Endothelial cell (in vitro differentiated cells): ENCODE data around the gene APOM. TPM values are rescaled to one million over a fixed set of nuclear protein-coding genes. Genes with fewer than 3 reads are reported as not detected.

Experiments used
- DNase-seq: peaks from one replicate; pipeline ENCODE4 v3.0.0; 2021; ENCODE audit warnings: low spot score
- H3K27ac Mint-ChIP-seq: one replicate; pipeline ENCODE4 v1.8.0; 2021; ENCODE audit warnings: mixed read lengths, inconsistent platforms; ENCODE audit not compliant: unreplicated experiment
- H3K27me3 Mint-ChIP-seq: one replicate; pipeline ENCODE4 v1.8.0; 2021; ENCODE audit warnings: mild to moderate bottlenecking, moderate library complexity, mixed read lengths, inconsistent platforms; ENCODE audit not compliant: unreplicated experiment
- H3K36me3 Mint-ChIP-seq: one replicate; pipeline ENCODE4 v1.8.0; 2021; ENCODE audit warnings: mild to moderate bottlenecking, low read depth, mixed read lengths, inconsistent platforms; ENCODE audit not compliant: unreplicated experiment
- H3K4me1 Mint-ChIP-seq: one replicate; pipeline ENCODE4 v1.8.0; 2021; ENCODE audit warnings: mild to moderate bottlenecking, mixed read lengths, inconsistent platforms; ENCODE audit not compliant: unreplicated experiment
- H3K4me3 Mint-ChIP-seq: one replicate; pipeline ENCODE4 v1.8.0; 2021; ENCODE audit warnings: mild to moderate bottlenecking, mixed read lengths, inconsistent platforms; ENCODE audit not compliant: unreplicated experiment
- H3K9me3 Mint-ChIP-seq: one replicate; pipeline ENCODE4 v1.8.0; 2021; ENCODE audit warnings: mixed read lengths, inconsistent platforms; ENCODE audit not compliant: unreplicated experiment
- total RNA-seq: library from RNA; stranded (reverse); fragmentation: NEBNext Ultra II Directional; extraction: Animal tissue kit (Norgen Biotek cat#: 25700); gene quantifications from one replicate; pipeline ENCODE4 v1.2.1, GENCODE V29; 2021; ENCODE audit not compliant: unreplicated experiment
- TF ChIP-seq, protein P1 (sequence below): fragments of 200-600 bp; sonication (generic); IDR thresholded peaks from one replicate; pipeline ENCODE4 v1.5.0; 2021; ENCODE audit warnings: antibody characterized with exemption; ENCODE audit not compliant: unreplicated experiment

Gene APOM
- total RNA-seq, 1 donor from 2014 or later = 0.92 TPM

DNA sequence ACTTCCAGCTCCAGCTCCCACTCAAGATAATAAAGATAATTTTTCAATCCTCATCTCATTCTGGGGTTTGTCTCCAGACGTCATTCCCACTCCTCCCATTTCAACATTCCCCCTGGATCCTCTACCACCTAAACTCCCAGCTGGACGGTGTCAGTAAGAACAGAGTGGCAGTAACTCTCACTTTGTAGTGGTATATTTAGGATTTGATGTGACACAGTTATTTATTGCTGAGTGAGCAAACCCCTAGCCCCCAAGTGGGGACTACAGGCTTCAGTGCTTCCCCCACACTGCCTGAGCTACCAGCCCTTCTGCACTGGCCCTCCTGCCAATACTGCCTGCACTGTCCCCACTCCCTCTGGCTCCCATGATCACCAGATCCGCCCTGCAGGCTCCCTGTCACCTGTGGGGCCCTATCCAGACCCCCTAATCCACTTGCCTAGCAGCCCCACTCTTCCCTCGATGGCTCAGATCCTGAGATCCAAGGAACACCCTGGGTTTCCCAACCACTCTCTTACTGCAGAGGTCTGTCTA lies 2.5 kb downstream of the APOM start:
- peak overlapping the region; percentile 48 for H3K27ac Mint-ChIP-seq

DNA sequence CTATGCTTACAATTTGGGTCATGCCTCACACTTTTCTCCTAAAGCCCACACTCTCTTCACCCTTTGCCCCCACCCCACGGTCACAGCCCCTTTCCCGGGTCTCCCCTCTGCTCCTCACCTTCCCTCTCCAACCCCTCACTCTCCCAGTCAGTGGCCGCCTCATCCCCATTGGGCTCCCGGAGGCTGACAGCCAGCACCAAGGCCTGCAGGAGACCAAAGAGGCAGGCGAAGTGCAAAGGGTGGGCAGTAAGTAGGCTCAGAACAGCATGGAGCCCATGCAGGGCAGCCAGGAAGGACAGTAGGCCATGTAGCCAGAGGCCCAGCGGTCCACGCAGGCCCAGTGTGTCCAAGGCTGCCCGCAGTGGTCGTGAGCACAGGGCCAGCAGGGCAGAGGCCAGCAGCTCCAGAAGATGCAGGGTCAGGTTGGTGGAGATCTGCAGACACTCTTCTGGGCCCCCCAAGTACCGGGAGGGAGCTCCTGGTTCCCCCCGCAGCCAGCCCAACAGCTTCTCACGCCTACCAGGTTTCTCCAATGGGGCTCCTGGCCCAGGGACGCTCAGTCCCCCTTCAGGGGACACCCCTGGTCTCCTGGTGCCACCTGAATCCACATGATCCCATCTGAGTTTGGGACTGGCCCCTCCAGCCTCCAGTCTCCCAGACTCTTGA lies 3.4 kb downstream of the APOM start:
- Mint-ChIP-seq H3K9me3 (no peaks in the 10 kb centered on the region), H3K4me1 (peaks cover 25% of the 10 kb centered on the region), H3K27ac (no peak overlapping the region), H3K36me3 (peaks cover 4% of the 10 kb centered on the region), H3K27me3 (peaks cover 10% of the 10 kb centered on the region), H3K4me3 (peak overlapping the region; percentile 77)
- no peak for DNase-seq
- TF ChIP-seq, protein P1, sequence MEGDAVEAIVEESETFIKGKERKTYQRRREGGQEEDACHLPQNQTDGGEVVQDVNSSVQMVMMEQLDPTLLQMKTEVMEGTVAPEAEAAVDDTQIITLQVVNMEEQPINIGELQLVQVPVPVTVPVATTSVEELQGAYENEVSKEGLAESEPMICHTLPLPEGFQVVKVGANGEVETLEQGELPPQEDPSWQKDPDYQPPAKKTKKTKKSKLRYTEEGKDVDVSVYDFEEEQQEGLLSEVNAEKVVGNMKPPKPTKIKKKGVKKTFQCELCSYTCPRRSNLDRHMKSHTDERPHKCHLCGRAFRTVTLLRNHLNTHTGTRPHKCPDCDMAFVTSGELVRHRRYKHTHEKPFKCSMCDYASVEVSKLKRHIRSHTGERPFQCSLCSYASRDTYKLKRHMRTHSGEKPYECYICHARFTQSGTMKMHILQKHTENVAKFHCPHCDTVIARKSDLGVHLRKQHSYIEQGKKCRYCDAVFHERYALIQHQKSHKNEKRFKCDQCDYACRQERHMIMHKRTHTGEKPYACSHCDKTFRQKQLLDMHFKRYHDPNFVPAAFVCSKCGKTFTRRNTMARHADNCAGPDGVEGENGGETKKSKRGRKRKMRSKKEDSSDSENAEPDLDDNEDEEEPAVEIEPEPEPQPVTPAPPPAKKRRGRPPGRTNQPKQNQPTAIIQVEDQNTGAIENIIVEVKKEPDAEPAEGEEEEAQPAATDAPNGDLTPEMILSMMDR = no peak

More for the DNA sequence above, 2.5 kb downstream of the APOM start:
- Mint-ChIP-seq H3K4me3 (peak overlapping the region; percentile 62), H3K4me1 (peaks cover 16% of the 10 kb centered on the region), H3K27me3 (peaks cover 7% of the 10 kb centered on the region), H3K9me3 (no peaks in the 10 kb centered on the region), H3K36me3 (peaks cover 4% of the 10 kb centered on the region)
- TF ChIP-seq, protein P1 = no peak
- DNase-seq = no peak

DNA sequence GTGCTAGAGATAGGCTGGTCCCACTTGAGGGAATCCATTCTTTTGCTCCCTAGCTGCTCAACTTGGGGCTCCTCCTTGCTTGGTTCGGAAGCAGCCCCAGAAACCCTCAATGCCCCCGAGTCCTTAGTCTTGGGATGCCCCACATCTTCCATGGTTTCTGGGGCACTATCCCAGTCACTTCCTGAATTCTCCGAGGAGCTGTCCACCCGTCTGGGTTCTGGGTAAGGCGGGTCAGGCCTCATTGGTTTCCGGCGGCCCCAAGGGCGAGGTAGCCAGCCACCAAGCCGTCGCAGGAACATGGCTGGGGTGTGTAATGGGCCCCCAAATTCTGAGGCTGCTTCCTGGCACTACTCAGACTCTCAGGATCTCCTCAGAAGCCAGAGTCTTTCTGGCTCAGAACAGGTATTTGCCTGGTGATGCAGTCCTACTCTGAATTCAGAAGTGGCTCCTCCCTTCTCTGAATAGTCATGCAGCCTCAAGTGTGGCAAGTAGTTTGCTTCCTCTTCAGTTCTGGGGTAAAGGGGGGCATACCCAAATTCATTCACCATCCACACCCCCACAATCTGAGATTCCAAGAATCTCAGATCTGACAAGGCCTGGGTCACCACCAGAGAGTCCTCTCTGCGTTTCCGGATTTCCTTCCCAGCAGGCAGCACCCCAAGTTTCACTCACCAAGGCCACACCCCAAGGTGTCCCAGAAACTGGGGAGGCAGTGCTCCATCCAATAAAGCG lies 4.1 kb downstream of the APOM start:
- H3K9me3 Mint-ChIP-seq = no peaks in the 10 kb centered on the region
- H3K36me3 Mint-ChIP-seq = peaks cover 4% of the 10 kb centered on the region
- peaks cover 10% of the 10 kb centered on the region for H3K27me3 Mint-ChIP-seq
- TF ChIP-seq, protein P1 = no peak
- peaks cover 32% of the 10 kb centered on the region for H3K4me1 Mint-ChIP-seq
- H3K4me3 Mint-ChIP-seq = peak overlapping the region; percentile 91
- DNase-seq = no peak
- peak overlapping the region; percentile 84 for H3K27ac Mint-ChIP-seq

DNA sequence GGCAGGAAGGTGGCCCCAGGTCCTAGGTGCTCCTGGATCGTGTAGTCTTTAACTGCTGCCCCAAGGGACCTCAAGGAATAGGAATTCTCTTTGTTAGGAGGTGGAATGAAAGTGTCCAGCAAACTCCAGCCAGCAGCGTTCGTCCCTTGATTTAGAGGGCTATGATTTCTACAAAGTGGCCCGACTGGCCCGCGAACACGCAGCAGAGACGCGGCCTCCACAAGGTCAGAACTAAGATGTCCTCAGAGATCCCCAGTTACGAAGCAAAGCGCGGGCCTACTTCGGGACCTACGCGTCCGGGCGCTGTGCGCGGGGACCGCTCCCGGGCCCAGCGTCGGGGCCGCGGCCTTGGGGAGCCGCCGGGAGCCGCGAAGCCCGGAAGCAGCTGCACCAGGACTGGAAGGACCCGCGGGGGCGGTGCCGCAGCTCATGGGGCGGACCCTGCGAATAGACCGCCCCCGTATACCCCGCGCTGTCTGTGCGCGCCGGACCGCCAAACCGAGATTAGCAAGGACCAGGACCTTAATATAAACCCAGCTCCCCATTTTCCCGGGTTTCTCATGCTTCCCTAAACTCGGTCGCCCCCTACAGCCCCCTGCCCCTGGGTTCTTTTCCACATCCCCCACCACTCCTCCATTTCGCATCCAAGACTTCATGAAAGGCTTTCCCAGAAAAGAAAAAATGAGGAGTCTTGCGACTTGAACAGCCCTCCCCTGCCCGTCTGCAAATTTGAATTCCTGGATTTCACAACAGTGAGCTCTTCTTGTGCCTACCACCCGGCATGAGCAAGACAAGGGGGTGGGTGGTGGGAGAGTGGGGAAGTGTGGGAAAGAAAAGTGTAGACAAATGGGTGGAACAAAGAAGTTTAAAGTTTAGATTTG lies 4.9 kb downstream of the APOM start, which contains the start of gene C6orf47:
Gene C6orf47, minus strand, starts transcription at position 398 of the 881 bp plus-strand sequence. CDS start 831 bp downstream, outside the sequence.
- Mint-ChIP-seq H3K27ac (peak within 1 kb of the TSS; percentile 84), H3K4me1 (peaks cover 33% of the 10 kb centered on the region), H3K4me3 (peak within 1 kb of the TSS; percentile 91), H3K27me3 (peaks cover 7% of the 10 kb centered on the region), H3K9me3 (no peaks in the 10 kb centered on the region), H3K36me3 (peaks cover 4% of the 10 kb centered on the region)
- peak; percentile 75 for DNase-seq
- TF ChIP-seq, protein P1 = no peak
